ENCODE results near the gene SYT3.

GRCh38 chr19:50669302-50670101, 29.8 kb upstream of the SYT3 start:
- peak; percentile 78 to 83 (median 80) for TF ChIP-seq CTCF (optimal IDR thresholded peaks at IDR 0.05 in 1 of 3, IDR thresholded peaks at IDR 0.05 in 1 of 3, conservative IDR thresholded peaks at IDR 0.05 in 1 of 3; ENCODE audit: extremely low read depth in 1 of 3, insufficient read depth in 2 of 3, low read length in 3 of 3)
- no peak for TF ChIP-seq EZH2 (IDR thresholded peaks at IDR 0.05; ENCODE audit: low read length)
